T-cell (primary cell): ENCODE data around the gene PRODH. TPM values are rescaled to one million over a fixed set of nuclear protein-coding genes. Genes with fewer than 3 reads are reported as not detected.
"Not testable (repeated sequence)": the region's sequence is repeated elsewhere in the genome, so short reads cannot be mapped to it uniquely, and the experiment has no call there.

Source experiments
- ATAC-seq, 4 experiments: fragments of 200-7000 bp in 3 of 4; fragments of 150-1000 bp in 1 of 4; cut with Tn5 transposase; replicated peaks in 1 of 4; 1 replicate in 3 of 4; 2 replicates in 1 of 4; pipeline ENCODE4 v1.10.0; 2021; ENCODE audit warnings: moderate library complexity in 3 of 4, mild to moderate bottlenecking in 2 of 4, moderate number of reproducible peaks in 1 of 4
- CTCF ChIA-PET, 2 donors: fragments of 300-600 bp; sonication (Branson Sonifier 250); formaldehyde crosslinking; loops; one replicate each; lab custom pipeline; 2022; ENCODE audit warnings: antibody characterized with exemption in 2 of 2; lab: Charles Lee
- POLR2A ChIA-PET, 2 donors: fragments of 300-600 bp; sonication (Branson Sonifier 250); formaldehyde crosslinking; loops; one replicate each; lab custom pipeline; 2022; ENCODE audit warnings: antibody characterized with exemption in 2 of 2; lab: Charles Lee
- DNase-seq, 35 experiments: peaks; one replicate each; pipeline versions ENCODE4 v3.0.0 to v3.0.0-alpha.2; 2013 to 2023
- H3K27ac ChIP-seq: one replicate; pipeline ENCODE4 v1.5.1; 2013; ENCODE audit warnings: low read length
- H3K27me3 ChIP-seq, 2 experiments: replicated peaks in 1 of 2; 1 replicate in 1 of 2; 2 replicates in 1 of 2; pipeline versions ENCODE4 v1.6.1 to v1.7.0; 2013; ENCODE audit warnings: low read length in 1 of 2, mixed read lengths in 1 of 2; ENCODE audit not compliant: control insufficient read depth in 2 of 2, insufficient read depth in 2 of 2; ENCODE audit errors: extremely low read depth in 1 of 2
- H3K36me3 ChIP-seq, 2 donors: 1 replicate in 1 of 2; 2 replicates in 1 of 2; pipeline versions ENCODE4 v1.6.1 to v1.7.0; 2013; ENCODE audit warnings: low read length in 1 of 2; ENCODE audit not compliant: control insufficient read depth in 2 of 2, insufficient read depth in 1 of 2; ENCODE audit errors: extremely low read depth in 1 of 2
- H3K4me1 ChIP-seq, 2 experiments: 1 replicate in 1 of 2; 2 replicates in 1 of 2; pipeline versions ENCODE4 v1.6.1 to v1.7.0; 2013; ENCODE audit warnings: low read length in 2 of 2, mixed read lengths in 1 of 2; ENCODE audit not compliant: insufficient read depth in 2 of 2, control insufficient read depth in 1 of 2; ENCODE audit errors: extremely low read depth in 1 of 2
- H3K4me3 ChIP-seq, 2 donors: 1 replicate in 1 of 2; 2 replicates in 1 of 2; pipeline versions ENCODE4 v1.5.1 to v1.7.0; 2013; ENCODE audit warnings: mild to moderate bottlenecking in 2 of 2, low read length in 1 of 2, moderate library complexity in 1 of 2; ENCODE audit not compliant: control insufficient read depth in 1 of 2; ENCODE audit errors: extremely low read depth in 1 of 2
- H3K9me3 ChIP-seq: 2 replicates; pipeline ENCODE4 v1.7.0; 2013
- H3K27ac Mint-ChIP-seq, 2 donors: one replicate each; pipeline ENCODE4 v1.8.0; 2020 to 2021; ENCODE audit warnings: mild to moderate bottlenecking in 2 of 2, mixed read lengths in 2 of 2
- H3K27me3 Mint-ChIP-seq, 2 donors: one replicate each; pipeline ENCODE4 v1.8.0; 2021 to 2022; ENCODE audit warnings: mixed read lengths in 2 of 2
- H3K36me3 Mint-ChIP-seq: one replicate; pipeline ENCODE4 v1.8.0; 2021; ENCODE audit warnings: mixed read lengths
- H3K4me1 Mint-ChIP-seq, 3 donors: one replicate each; pipeline ENCODE4 v1.8.0; 2020 to 2022; ENCODE audit warnings: mixed read lengths in 3 of 3, mild to moderate bottlenecking in 1 of 3
- H3K4me3 Mint-ChIP-seq, 3 donors: one replicate each; pipeline ENCODE4 v1.8.0; 2020 to 2022; ENCODE audit warnings: mild to moderate bottlenecking in 3 of 3, mixed read lengths in 3 of 3, moderate library complexity in 3 of 3
- H3K9me3 Mint-ChIP-seq, 3 donors: one replicate each; pipeline ENCODE4 v1.8.0; 2020 to 2022; ENCODE audit warnings: mixed read lengths in 3 of 3
- WGBS: methylation state at CpG from one replicate; pipeline ENCODE4 v1.1.5; 2013; ENCODE audit warnings: missing lambda C conversion rate; ENCODE audit not compliant: insufficient coverage; 5-methylcytosine and 5-hydroxymethylcytosine counted together
- total RNA-seq, 35 experiments: library from RNA in 6 of 35; stranded (reverse) in 6 of 35; fragments of 120-200 nt in 1 of 35; gene quantifications; one replicate each; pipeline versions ENCODE4 v1.2.1 to v1.2.4 and lab custom pipeline; 2013 to 2026

Gene PRODH
- total RNA-seq, 5 donors from 2014 or later (not counting 1 experiment from before 2014, with no cell fraction given): 0.13 to 0.91 (median 0.52) TPM; not detected in 1

DNA sequence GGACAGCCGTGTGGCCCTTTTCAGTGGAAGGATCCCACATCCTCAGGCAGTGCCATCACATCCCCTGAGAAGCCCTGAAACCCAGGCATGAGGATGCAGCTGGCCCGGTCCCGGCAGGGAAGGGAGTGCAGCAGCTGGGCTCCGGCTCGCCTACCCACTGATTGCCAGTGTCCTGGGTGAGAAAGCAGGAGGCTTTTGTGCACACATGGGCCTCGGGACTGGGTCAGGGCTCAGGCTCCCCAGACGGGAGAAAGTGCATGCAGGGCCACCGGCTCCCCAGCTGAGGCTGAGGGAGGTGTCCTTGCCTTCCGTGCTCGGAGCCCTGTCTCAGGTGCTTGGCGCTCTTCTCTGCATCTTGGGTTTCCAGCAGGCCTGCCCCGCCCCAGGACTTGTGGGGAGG is 23.6 kb upstream of the PRODH start:
- H3K4me3 ChIP-seq, H3K36me3 Mint-ChIP-seq, H3K27ac Mint-ChIP-seq, H3K9me3 ChIP-seq, ATAC-seq, H3K4me1 Mint-ChIP-seq, CTCF ChIA-PET, H3K4me3 Mint-ChIP-seq, H3K4me1 ChIP-seq, H3K36me3 ChIP-seq, H3K9me3 Mint-ChIP-seq, H3K27ac ChIP-seq, POLR2A ChIA-PET: not testable (repeated sequence)
- WGBS: 88% methylated on average over 5 of the region's 12 CpGs
- peaks cover 4 to 12% of the 10 kb centered on the region in 2 donors for H3K27me3 Mint-ChIP-seq
- peak in 1 of 35 experiments; percentile 7 for DNase-seq
- peaks cover 0 to 11% of the 10 kb centered on the region in 2 experiments for H3K27me3 ChIP-seq

DNA sequence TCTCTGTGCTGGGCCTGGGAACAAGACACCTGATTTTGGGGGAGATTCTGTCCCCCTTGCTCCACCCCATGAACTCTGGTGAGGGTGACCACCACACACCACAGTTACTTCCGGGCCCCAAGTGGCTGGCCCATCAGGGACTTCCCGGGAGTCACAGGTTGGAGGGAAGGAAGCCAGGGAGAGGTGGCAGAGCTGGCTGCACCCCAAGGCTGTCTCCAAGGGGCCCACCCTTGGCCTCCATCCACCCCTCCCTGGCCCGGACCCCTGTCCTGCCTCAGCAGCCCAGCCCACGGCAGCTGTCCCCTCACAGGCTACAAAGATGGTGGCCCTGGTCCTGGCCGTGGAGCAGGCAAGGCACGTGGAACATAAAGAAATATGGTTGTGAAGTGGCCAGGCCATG is 23.2 kb upstream of the PRODH start:
- H3K4me3 Mint-ChIP-seq, DNase-seq, H3K4me1 ChIP-seq, H3K36me3 ChIP-seq, H3K36me3 Mint-ChIP-seq, H3K27ac ChIP-seq, ATAC-seq, H3K4me1 Mint-ChIP-seq, H3K9me3 Mint-ChIP-seq, H3K9me3 ChIP-seq, POLR2A ChIA-PET, CTCF ChIA-PET, H3K4me3 ChIP-seq, H3K27ac Mint-ChIP-seq: not testable (repeated sequence)
- H3K27me3 ChIP-seq: peaks cover 0 to 15% of the 10 kb centered on the region in 2 experiments
- peaks cover 4 to 13% of the 10 kb centered on the region in 2 donors for H3K27me3 Mint-ChIP-seq
- WGBS: no CpG with 5 or more reads among the region's 6 CpGs

GRCh38 chr22:18958738-18959137 is 22.6 kb upstream of the PRODH start:
- DNase-seq: peak in 1 of 35 experiments; percentile 13
- H3K9me3 Mint-ChIP-seq, H3K4me1 ChIP-seq, H3K27ac ChIP-seq, POLR2A ChIA-PET, H3K36me3 Mint-ChIP-seq, H3K4me3 ChIP-seq, H3K9me3 ChIP-seq, H3K4me1 Mint-ChIP-seq, H3K36me3 ChIP-seq, H3K4me3 Mint-ChIP-seq, CTCF ChIA-PET, H3K27ac Mint-ChIP-seq: not testable (repeated sequence)
- WGBS: 54% methylated on average over 8 of the region's 14 CpGs
- H3K27me3 ChIP-seq: peaks cover 0 to 17% of the 10 kb centered on the region in 2 experiments
- H3K27me3 Mint-ChIP-seq: peaks cover 4 to 14% of the 10 kb centered on the region in 2 donors
- ATAC-seq: peak; percentile 29 to 44 (median 34)

- H3K9me3 ChIP-seq, H3K4me1 Mint-ChIP-seq, H3K4me1 ChIP-seq, H3K27ac Mint-ChIP-seq, POLR2A ChIA-PET, H3K4me3 Mint-ChIP-seq, H3K36me3 ChIP-seq, H3K9me3 Mint-ChIP-seq, ATAC-seq, H3K27ac ChIP-seq, H3K36me3 Mint-ChIP-seq, H3K4me3 ChIP-seq, CTCF ChIA-PET: not testable (repeated sequence)
- DNase-seq: peak in 1 of 35 experiments; percentile 8
- WGBS: 83% methylated on average over 14 of the region's 18 CpGs
- H3K27me3 Mint-ChIP-seq: peaks cover 4 to 16% of the 10 kb centered on the region in 2 donors
- H3K27me3 ChIP-seq: peaks cover 0 to 17% of the 10 kb centered on the region in 2 experiments
These were observed 22.2 kb upstream of the PRODH start for GRCh38 chr22:18958321-18958705.

DNA sequence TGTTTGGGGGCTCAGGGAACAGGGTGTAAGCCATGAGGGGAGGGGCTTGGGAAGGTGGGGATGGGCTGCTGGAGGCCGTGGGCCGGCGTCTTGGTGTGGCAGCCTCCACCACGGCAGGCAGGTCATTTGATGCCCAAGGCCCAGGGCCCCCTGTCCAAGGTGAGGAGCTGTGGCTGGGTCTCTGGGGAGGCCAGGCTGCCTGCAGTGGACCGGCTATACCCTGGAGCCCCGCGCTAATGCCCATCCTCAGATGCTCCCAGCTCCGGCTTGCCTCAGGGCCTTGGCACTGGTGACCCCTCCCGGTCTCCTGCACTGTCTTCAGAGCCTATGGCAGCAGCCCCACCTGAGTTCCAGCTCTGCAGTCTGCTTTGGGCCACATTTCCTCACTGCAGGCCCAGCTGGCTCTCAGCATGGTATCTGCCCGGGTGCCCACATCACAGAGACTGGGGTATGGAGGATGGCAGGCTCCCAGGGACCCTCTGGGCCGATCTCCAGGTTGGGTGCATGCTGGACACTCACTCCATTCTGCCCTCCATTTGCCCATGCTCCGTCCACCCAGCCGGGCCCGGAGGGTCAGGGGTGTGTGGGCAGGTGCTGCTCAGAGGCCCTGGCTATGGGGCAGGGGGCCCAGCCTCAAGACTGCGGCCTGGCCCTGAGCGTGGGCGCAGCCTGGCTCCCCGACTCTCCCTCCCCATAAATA is 21.7 kb upstream of the PRODH start:
- WGBS: 79% methylated on average over 10 of the region's 18 CpGs
- H3K9me3 ChIP-seq, H3K4me3 Mint-ChIP-seq, H3K27ac ChIP-seq, H3K4me3 ChIP-seq, POLR2A ChIA-PET, H3K9me3 Mint-ChIP-seq, H3K27ac Mint-ChIP-seq, H3K36me3 ChIP-seq, CTCF ChIA-PET, H3K4me1 ChIP-seq, H3K36me3 Mint-ChIP-seq, H3K4me1 Mint-ChIP-seq, ATAC-seq: not testable (repeated sequence)
- H3K27me3 Mint-ChIP-seq: peaks cover 4 to 18% of the 10 kb centered on the region in 2 donors
- peak in 1 of 35 experiments; percentile 9 for DNase-seq
- H3K27me3 ChIP-seq: peaks cover 0 to 17% of the 10 kb centered on the region in 2 experiments

DNA sequence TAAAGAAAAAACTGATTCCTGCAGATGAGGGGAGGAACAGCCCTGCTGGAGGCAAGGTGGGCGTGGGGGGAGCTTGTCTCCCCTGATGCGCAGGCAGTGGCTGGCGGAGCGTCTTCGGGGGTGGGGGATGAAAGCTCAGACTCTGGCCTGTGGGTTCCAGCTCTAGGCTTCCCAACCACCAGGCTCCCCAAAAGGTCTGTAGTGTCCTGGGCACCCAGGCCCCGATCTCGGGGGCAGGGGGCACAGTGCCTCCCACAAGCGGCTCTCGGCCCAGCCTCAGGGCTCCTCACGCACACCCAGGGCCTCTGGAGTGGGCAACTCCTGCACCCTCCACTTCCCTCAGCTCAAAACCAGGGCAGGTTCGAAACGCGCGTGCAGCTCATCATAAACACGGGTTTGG is 20.9 kb upstream of the PRODH start:
- H3K27ac ChIP-seq, CTCF ChIA-PET, ATAC-seq, H3K36me3 Mint-ChIP-seq, H3K4me1 ChIP-seq, H3K4me3 ChIP-seq, H3K9me3 ChIP-seq, DNase-seq, POLR2A ChIA-PET, H3K4me1 Mint-ChIP-seq, H3K36me3 ChIP-seq, H3K27ac Mint-ChIP-seq, H3K9me3 Mint-ChIP-seq, H3K4me3 Mint-ChIP-seq: not testable (repeated sequence)
- H3K27me3 Mint-ChIP-seq: peaks cover 4 to 22% of the 10 kb centered on the region in 2 donors
- H3K27me3 ChIP-seq: peaks cover 0 to 19% of the 10 kb centered on the region in 2 experiments
- 47% methylated on average over 2 of the region's 15 CpGs for WGBS
